ENCODE data around the gene SPAG8. TPM values are rescaled to one million over a fixed set of nuclear protein-coding genes. Genes with fewer than 3 reads are reported as not detected.
A peak's percentile ranks its signal among the peaks of the same experiment; 100 is the strongest.

Gene SPAG8
- total RNA-seq, 1 donor from 2014 or later: 0.12 TPM

- DNase-seq (ENCODE audit: low read depth): no peak
- TF ChIP-seq, protein P1, sequence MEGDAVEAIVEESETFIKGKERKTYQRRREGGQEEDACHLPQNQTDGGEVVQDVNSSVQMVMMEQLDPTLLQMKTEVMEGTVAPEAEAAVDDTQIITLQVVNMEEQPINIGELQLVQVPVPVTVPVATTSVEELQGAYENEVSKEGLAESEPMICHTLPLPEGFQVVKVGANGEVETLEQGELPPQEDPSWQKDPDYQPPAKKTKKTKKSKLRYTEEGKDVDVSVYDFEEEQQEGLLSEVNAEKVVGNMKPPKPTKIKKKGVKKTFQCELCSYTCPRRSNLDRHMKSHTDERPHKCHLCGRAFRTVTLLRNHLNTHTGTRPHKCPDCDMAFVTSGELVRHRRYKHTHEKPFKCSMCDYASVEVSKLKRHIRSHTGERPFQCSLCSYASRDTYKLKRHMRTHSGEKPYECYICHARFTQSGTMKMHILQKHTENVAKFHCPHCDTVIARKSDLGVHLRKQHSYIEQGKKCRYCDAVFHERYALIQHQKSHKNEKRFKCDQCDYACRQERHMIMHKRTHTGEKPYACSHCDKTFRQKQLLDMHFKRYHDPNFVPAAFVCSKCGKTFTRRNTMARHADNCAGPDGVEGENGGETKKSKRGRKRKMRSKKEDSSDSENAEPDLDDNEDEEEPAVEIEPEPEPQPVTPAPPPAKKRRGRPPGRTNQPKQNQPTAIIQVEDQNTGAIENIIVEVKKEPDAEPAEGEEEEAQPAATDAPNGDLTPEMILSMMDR (conservative IDR thresholded peaks at IDR 0.05; ENCODE audit: low read depth, low read length): no peak
Observed at GRCh38 chr9:35831040-35831439, 19.0 kb upstream of the SPAG8 start.

GRCh38 chr9:35829764-35830096 lies 17.7 kb upstream of the SPAG8 start:
- H3K4me3 ChIP-seq (ENCODE audit: low read depth, low read length): peak overlapping the region; percentile 96
- DNase-seq (ENCODE audit: low read depth): no peak
- TF ChIP-seq, protein P1 (conservative IDR thresholded peaks at IDR 0.05; ENCODE audit: low read depth, low read length): no peak

More at GRCh38 chr9:35831040-35831439, 19.0 kb upstream of the SPAG8 start:
- no peak overlapping the region for H3K4me3 ChIP-seq (ENCODE audit: low read depth, low read length)

DNA sequence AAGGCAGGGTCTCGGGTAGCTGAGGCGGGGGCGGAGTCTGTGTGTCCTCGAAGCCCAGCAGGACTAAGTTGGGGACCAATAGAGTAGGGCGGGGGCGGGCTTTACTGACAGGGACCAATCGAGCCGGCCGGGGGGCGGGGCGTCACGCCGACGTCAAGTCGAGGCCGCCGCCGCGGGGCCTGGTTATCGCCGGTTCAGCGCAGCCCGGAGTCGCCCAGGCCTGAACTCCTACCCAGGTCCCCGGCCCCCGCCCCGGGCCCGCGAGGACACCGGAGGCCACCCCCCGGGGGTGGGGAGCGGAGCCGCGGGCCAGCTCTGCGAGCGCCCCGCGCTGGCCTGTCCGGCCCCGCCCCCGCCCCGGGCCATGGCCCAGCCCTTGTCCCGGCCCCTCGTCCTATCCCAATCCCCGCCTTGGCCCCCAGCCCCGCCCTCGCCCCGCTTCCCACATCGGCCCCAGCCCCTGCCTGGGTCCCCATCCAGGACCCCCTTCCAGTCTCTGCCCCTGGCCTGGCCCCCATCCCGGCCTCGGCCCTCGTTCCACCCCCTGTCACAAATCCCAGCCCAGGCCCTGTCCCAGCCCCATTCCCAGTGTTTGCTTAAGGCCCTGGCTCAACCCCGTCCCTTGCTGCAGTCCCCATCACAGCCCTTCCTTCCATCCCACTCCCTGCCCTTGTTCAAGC lies 17.2 kb upstream of the SPAG8 start, which contains the start of gene TMEM8B:
TSS of gene TMEM8B (plus strand) at position 145 of the 680 bp plus-strand sequence. CDS start at position 365, 220 bp downstream.
- H3K4me3 ChIP-seq (ENCODE audit: low read depth, low read length): peak within 1 kb of the TSS; percentile 96
- TF ChIP-seq, protein P1 (conservative IDR thresholded peaks at IDR 0.05; ENCODE audit: low read depth, low read length): no peak
- DNase-seq (ENCODE audit: low read depth): no peak

- no peak for DNase-seq (ENCODE audit: low read depth)
- TF ChIP-seq, protein P1 (conservative IDR thresholded peaks at IDR 0.05; ENCODE audit: low read depth, low read length): no peak
- H3K4me3 ChIP-seq (ENCODE audit: low read depth, low read length): peak within 1 kb of the TSS; percentile 96
Observed at GRCh38 chr9:35828716-35829083, 16.6 kb upstream of the SPAG8 start, which contains the start of gene FAM221B. Gene FAM221B (minus strand): TSS chr9:35828732. CDS start chr9:35826161, 2,571 bp downstream.

- TF ChIP-seq, protein P1 (conservative IDR thresholded peaks at IDR 0.05; ENCODE audit: low read depth, low read length): no peak
- no peak for DNase-seq (ENCODE audit: low read depth)
Observed at GRCh38 chr9:35827486-35827885, 15.4 kb upstream of the SPAG8 start.

GRCh38 chr9:35826071-35826701 lies 14.1 kb upstream of the SPAG8 start:
- peak; percentile 27 for DNase-seq (ENCODE audit: low read depth)
- TF ChIP-seq, protein P1 (conservative IDR thresholded peaks at IDR 0.05; ENCODE audit: low read depth, low read length): peak; percentile 82
- H3K4me3 ChIP-seq (ENCODE audit: low read depth, low read length): no peak overlapping the region

More at GRCh38 chr9:35827486-35827885, 15.4 kb upstream of the SPAG8 start:
- no peak overlapping the region for H3K4me3 ChIP-seq (ENCODE audit: low read depth, low read length)
